SIG-M5 treated with dmso at 0.1 percent for 504 hours (cell line): ENCODE measurements around the gene ERC2.

ENCODE experiments used
- DNase-seq: peaks from one replicate; lab custom pipeline; 2025; ENCODE audit not compliant: unreplicated experiment; lab: John Stamatoyannopoulos, UW

ERC2 gene

GRCh38 chr3:56369914-56370313 lies 98.4 kb downstream of the ERC2 start:
- DNase-seq: no peak

- no peak for DNase-seq
Observed at GRCh38 chr3:56368846-56369245, 99.4 kb downstream of the ERC2 start.

DNA sequence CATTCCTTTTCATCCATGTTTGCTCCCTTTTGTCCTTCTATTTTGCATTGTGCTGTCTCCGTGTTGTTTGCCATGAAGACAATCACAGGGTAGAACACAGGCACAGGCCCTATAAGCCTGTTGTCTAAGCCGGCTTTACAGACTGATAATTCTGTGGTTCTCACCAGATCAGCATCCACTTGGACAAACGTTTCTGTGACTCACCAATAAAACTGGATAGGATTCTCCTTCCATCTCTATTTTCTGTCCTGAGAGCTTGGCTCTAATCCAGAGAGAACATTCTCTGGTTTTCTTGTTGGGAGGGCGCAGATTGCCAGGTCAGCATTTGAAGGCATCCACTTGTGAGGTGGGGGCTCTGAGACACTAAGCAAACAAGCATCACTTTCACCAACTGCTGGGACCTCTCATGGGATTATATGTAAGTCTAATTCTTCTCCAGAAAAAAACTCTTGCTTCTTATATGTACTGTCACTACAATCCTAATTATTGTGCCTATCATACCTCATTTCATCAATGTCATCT lies 101.6 kb downstream of the ERC2 start:
- no peak for DNase-seq

DNA sequence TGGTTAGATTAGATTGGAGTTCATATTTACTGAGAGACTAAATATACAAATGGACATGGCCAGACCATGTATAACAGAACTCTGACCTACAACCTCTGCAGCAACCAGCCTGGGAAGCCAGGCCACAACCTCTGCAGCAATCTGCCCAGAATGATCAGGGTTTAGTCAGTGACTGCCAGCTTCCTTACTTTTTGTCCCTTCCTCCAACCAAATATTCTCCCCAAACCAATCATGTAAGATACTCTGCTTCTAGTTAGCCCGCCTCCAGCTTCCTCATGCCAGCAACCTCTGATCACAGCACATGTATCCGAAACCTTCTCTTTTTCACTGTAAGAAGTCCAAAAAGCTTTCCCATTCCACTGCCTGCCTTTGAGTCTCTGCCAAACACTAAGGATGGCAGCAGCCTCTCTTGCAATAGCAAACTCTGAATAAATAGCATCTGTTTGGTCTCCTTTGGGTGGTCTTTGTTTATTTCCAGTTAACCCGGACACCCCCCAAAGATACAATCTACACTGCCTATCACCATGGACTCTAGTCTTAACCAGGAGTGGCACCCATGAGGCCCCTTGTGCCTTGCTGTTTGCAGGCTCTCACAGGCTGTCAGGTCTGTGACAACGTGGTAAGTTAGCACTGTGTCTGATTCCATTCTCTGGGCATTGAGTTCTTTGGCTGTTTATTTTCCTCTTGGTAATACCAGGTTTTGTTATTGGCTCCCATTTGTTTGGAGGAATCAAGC lies 102.2 kb downstream of the ERC2 start:
- no peak for DNase-seq

DNA sequence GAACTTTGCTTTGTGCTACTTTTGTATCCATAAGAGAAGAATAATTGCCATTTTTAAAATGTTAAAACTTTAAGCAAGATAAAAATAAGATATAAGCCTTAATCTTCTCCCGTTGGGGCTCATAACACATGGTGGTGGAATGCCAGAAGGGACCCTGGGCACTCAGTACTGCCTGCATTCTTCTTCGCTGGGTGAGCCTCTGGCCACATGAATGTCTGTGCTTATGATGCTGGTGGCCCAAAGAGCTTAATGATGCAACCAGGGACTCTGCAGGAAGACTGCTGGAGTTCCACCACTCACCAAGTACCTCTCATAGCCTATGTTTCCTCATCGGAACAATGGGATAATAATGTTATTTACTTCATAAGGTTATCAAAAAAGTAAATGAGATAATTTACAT lies 103.6 kb downstream of the ERC2 start:
- DNase-seq: no peak

DNA sequence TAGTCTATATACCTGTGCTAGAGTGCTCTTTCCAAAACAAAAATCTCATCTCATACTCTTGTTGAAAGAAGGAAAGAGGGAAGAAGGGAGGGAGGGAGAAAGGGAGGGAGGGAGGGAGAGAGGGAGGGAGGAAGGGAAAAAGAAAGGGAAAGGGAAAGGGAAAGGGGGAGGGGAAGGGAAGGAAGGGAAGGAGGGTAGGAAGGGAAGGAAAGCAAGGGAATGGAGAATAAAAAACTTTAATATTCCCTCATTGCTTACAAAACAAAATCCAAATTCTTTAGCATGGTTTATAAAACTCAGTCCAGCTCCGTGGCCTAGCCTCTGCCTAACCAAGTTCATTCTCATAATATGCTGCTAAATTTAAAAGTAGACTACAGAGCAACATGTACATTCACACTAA lies 104.5 kb downstream of the ERC2 start:
- DNase-seq: no peak

DNA sequence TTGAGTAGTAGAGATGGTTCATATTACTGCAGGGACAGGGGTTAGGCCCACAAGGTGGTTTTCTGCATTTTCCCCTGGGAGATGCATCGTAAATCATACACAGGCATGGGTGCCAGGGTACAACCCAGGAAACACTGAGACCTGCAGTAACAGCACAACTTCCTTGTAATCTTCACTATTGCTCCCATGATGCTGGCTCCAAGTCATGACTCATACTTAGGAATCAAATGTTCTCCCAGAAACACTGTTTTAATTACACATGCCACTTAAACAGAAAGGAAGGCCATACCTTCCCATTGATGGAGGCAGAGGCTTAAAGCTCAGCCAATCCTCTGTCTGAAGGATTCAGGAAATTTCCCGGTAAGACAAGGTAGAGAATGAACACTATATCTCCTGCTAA lies 106.5 kb downstream of the ERC2 start:
- no peak for DNase-seq

DNA sequence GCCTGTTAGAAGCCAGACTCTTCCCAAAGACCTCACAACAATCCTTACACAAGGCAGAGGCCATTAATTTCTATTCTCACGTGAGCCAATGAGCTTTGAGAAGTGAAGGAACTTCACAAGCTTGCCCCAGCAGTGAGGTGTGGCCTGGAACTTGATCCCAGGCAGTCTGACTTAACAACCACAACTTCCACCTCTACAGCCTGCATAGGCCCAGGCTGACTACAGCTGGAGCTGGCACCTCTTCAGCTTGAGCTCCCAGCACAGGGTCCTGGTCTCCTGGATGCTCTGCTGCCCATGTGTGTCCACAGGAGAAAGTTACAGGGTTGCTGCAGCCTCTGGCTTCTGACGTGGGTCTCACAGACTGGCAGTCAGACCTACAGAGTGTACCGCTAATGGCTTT lies 111.0 kb downstream of the ERC2 start:
- DNase-seq: no peak

DNA sequence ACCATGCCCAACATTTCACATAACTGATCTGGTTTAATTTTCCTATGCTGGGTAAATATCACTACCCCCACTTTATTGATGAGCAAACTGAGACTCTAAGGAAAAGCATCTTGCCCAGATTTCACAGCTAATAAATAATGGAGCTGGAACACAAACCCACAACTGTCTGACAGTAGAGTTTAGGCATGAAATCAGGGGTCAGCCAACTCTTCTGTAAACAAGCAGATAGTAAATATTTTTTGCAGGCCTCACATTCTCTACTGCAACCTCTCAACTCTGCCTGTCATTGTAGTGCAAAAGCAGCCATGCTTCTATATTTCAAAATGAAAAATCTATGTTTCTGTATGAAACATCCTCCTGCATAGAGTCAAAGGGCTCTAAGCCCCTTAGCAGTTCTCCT lies 111.5 kb downstream of the ERC2 start:
- no peak for DNase-seq

GRCh38 chr3:56355570-56356185 lies 112.6 kb downstream of the ERC2 start:
- peak; percentile 41 for DNase-seq

DNA sequence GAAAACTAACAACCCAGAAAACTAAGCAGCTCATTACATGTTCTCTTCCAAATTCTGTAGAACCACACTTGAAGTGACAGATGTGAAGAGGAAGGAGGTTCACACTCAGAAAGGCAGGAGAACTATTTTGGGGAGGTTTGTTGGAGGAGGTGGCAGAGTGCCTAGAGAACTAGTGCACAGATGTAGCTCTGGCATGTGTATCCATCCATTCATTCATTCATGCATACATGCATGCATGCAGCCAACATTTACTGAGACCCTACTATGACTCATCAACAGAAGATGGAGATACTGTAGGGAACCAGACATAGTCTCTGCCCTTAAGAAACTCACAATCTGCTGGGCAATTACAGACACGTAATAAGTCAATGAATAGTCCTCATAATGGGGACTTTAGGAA lies 116.7 kb downstream of the ERC2 start:
- no peak for DNase-seq

DNA sequence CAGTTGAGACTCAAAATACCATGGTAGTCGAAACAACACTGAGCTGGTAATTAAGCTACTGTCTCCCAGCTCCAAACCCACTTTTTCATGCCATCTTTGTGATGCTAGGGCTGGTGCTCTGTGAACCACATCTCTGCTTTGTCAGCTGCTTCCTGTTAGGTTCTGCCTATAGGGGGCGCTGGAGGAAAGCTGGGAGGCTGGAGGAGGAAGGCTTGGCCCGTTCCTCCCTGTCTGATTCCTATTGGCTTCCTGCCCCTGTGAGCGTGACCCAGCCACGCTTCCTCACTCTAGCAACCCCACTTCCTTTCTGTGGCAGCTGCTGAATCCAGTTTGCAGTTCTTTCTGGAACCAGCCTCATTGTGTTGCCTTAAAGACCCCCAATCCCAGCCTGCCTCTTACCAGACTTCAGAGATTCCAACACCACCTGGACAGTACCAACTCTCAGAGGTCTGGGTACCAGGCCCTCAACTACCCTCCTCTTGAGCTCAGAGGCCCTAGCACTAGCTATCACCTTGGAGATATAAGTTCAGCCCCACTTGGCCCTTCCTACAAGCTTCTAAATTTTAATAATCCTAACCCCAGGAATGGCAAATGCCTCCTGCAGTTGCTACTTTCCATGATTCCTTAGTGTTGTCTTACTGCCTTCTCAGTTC lies 120.9 kb downstream of the ERC2 start:
- DNase-seq: no peak

- no peak for DNase-seq
Observed at GRCh38 chr3:56342475-56342874, 125.8 kb downstream of the ERC2 start.

GRCh38 chr3:56339671-56340070 lies 128.6 kb downstream of the ERC2 start:
- no peak for DNase-seq

- DNase-seq: no peak
Observed at GRCh38 chr3:56339244-56339643, 129.0 kb downstream of the ERC2 start.

DNA sequence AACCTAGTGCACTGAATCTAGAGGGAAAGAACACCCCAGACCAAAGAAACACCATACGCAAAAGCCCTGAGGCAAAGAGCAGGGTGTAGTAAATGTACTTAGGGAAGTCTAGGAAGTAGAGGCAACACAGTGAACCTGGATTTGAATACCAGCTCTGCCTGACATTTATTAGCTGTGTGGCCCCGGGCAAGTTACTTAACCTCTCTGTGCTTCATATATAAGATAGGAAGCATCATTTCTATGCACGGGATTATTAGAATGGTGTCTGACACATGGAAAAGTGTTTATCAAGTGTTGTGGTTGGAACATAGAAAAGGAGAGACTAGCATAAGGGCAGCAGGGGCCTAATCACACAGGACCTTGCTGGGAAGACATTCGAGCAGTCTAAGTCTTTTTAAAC lies 132.2 kb downstream of the ERC2 start:
- no peak for DNase-seq

DNA sequence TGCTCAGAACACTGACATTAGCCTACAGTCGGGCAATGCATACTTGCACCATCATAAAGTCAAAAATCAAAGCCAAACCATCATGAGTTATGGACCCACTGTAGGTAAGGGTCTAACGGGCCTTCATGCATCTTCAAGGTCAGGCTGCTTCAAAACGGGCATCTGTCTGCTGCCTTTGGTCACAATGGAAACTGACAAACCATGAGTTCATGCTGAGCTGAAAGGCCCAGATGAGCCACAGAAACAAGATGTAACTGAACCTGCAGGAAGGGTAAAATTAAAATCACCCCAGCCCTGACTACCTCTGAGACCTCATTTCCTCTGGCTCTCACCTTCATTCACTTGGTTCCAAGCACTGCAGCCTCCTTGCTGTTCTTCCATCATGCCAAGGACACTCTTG lies 143.8 kb downstream of the ERC2 start:
- no peak for DNase-seq

DNA sequence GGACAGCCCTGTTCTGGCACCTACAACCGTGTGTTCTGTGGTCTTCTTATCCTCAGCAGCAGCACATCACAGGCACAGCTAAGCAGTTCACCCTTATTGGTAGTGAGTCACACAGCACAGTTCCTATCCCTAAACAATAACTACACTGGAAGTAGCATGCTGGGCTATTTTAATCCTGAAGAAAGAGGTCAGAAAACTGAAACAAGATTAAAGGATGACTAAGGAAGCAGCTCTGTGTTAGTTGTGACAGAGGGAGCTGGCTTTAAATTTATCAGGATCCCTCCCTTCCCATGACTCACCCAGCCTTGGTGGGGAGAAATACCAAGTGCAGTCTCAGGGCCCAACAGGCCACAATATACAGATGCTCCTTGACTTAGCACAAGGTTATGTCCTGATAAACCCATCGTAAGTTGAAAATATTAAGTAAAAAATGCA lies 144.3 kb downstream of the ERC2 start:
- DNase-seq: peak; percentile 11

DNA sequence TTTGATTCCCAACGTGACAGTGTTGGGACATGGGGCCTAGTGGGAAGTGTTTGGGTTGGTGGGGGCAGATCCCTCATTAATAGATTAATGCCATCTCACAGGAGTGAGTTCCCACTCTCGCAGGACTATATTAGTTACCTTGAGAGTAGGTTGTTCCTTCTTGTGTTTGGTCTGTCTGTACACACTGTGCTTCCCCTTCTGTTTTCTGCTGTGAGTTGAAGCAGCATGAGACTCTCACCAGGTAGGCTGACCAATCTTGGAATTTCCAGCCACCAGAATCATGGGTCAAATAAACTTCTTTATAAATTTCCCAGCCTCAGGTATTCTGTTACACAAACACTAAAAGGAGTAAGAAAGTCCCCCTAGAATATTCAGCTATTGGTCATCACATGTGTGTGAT lies 145.4 kb downstream of the ERC2 start:
- no peak for DNase-seq

GRCh38 chr3:56321892-56322291 lies 146.4 kb downstream of the ERC2 start:
- no peak for DNase-seq

- DNase-seq: no peak
Observed at GRCh38 chr3:56321383-56321782, 146.9 kb downstream of the ERC2 start.

DNA sequence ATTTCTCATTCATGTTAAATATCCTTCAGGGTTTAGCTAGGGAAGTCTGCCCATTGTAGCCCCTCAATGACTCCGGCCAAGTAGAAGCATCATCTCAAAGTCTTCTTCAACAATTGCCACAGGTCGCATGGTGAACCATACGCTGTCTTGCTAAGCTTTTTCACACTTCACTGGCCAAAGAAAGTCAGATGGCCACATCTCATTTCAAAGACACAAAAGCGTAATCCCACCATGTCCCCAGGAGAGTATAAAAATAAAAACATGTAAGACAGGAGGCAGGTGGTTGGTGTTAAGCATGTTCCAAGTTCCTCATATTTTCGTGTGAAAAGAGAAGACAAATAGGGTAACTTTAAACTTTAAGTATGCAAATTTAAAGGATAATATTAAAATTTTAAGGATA lies 147.4 kb downstream of the ERC2 start:
- DNase-seq: no peak
